ENCODE data around the gene EP400. TPM values are rescaled to one million over a fixed set of nuclear protein-coding genes. Genes with fewer than 3 reads are reported as not detected.

EP400 gene
- total RNA-seq, 1 donor from 2014 or later = 14.8 TPM

GRCh38 chr12:132118876-132119275 is 169.1 kb downstream of the EP400 start:
- no peak for DNase-seq
- intact Hi-C loops (cut with micrococcal nuclease) = no loop called here
- ATAC-seq = no peak

- intact Hi-C loops (cut with micrococcal nuclease) = no loop called here
- ATAC-seq (no peak), DNase-seq (no peak)
These were observed 171.5 kb downstream of the EP400 start for GRCh38 chr12:132121283-132121682.

GRCh38 chr12:132123970-132124765 is 174.4 kb downstream of the EP400 start:
- ATAC-seq (no peak), DNase-seq (no peak)
- intact Hi-C loops (cut with micrococcal nuclease) = no loop called here

GRCh38 chr12:132124766-132125425 is 175.2 kb downstream of the EP400 start:
- no peak for DNase-seq
- intact Hi-C loops (cut with micrococcal nuclease) = no loop called here
- ATAC-seq = no peak

- DNase-seq = no peak
- no peak for ATAC-seq
- intact Hi-C loops (cut with micrococcal nuclease) = no loop called here
These were observed 176.0 kb downstream of the EP400 start for GRCh38 chr12:132125736-132126135.

GRCh38 chr12:132127041-132127440 is 177.3 kb downstream of the EP400 start:
- intact Hi-C loops (cut with micrococcal nuclease) = no loop called here
- ATAC-seq (no peak), DNase-seq (no peak)

GRCh38 chr12:132129007-132129406 is 179.3 kb downstream of the EP400 start:
- ATAC-seq = no peak
- DNase-seq = no peak
- intact Hi-C loops (cut with micrococcal nuclease) = no loop called here

- DNase-seq (no peak), ATAC-seq (no peak)
These were observed 180.9 kb downstream of the EP400 start for GRCh38 chr12:132130690-132131089.

More at GRCh38 chr12:132130690-132131089, 180.9 kb downstream of the EP400 start:
- intact Hi-C loops (cut with micrococcal nuclease) = no loop called here

Other genes starting within 250 kb of the EP400 start
- 20.6 TPM for gene SFSWAP, start 238.9 kb upstream of the EP400 start, total RNA-seq
- 0.47 TPM for gene MMP17, start 121.5 kb upstream of the EP400 start, total RNA-seq
- 64.0 TPM for gene ULK1, start 55.3 kb upstream of the EP400 start, total RNA-seq
- gene PUS1, start 20.7 kb upstream of the EP400 start, total RNA-seq = 5.6 TPM
- 8.6 TPM for gene DDX51, start 194.4 kb downstream of the EP400 start, total RNA-seq
- 12.1 TPM for gene NOC4L, start 194.5 kb downstream of the EP400 start, total RNA-seq

All from left ventricle myocardium superior (tissue), 1 donor.